ENCODE results near the gene CPSF6. TPM values are rescaled to one million over a fixed set of nuclear protein-coding genes. Genes with fewer than 3 reads are reported as not detected.

The CPSF6 gene, protein sequence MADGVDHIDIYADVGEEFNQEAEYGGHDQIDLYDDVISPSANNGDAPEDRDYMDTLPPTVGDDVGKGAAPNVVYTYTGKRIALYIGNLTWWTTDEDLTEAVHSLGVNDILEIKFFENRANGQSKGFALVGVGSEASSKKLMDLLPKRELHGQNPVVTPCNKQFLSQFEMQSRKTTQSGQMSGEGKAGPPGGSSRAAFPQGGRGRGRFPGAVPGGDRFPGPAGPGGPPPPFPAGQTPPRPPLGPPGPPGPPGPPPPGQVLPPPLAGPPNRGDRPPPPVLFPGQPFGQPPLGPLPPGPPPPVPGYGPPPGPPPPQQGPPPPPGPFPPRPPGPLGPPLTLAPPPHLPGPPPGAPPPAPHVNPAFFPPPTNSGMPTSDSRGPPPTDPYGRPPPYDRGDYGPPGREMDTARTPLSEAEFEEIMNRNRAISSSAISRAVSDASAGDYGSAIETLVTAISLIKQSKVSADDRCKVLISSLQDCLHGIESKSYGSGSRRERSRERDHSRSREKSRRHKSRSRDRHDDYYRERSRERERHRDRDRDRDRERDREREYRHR
- total RNA-seq (2022; extraction: Qiagen RNA extraction) = 55.2 to 66.9 TPM (median 60.1 TPM) in 5 replicates

DNA sequence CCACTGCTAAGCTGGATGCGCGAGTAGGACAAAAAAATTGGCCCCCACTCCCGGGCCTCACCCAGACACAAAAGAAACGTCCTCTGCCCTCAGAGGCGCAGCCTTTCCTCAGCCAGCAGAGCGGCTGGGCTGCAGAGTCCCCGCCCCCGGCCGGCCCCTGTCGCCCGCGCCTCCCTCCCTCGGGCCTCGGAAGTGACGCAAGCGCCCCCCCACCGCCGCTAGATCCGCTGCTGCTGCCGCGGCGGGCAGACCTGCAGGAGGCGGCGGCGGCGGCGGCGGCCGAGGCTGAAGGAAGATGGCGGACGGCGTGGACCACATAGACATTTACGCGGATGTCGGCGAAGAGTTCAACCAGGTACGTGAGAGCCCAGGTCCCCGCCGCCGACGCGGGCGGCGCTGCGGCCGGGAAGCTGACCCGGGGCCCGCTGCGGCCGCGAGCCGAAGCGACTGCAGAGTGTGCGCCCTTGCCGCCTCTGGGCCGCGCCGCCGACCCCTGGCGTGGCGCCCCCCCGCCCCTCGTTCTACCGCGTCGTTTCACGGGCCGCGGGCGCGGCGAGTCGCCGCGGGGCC lies at the start of gene CPSF6:
Gene CPSF6, plus strand, starts transcription at position 218 of the 570 bp plus-strand sequence. Its CDS starts 78 bp downstream, at position 296.

Other genes starting within 250 kb of the CPSF6 start
- gene LYZ, start 108.8 kb downstream of the CPSF6 start, total RNA-seq (2022; extraction: Qiagen RNA extraction) = 0.30 TPM in 1 of 5 replicates, not detected in the others
- 28.2 to 47.0 TPM (median 33.1 TPM) in 5 replicates for gene YEATS4, start 120.2 kb downstream of the CPSF6 start, total RNA-seq (2022; extraction: Qiagen RNA extraction)
- 8.5 to 12.2 TPM (median 10.3 TPM) in 5 replicates for gene FRS2, start 230.8 kb downstream of the CPSF6 start, total RNA-seq (2022; extraction: Qiagen RNA extraction)